GM12801 (cell line): ENCODE measurements around the gene MEIS3.

Source experiments
- CTCF ChIP-seq: IDR thresholded peaks from one replicate; pipeline ENCODE4 v1.5.1; 2011; ENCODE audit warnings: control low read depth; ENCODE audit not compliant: insufficient read length; ENCODE audit errors: extremely low read depth

MEIS3 gene

DNA sequence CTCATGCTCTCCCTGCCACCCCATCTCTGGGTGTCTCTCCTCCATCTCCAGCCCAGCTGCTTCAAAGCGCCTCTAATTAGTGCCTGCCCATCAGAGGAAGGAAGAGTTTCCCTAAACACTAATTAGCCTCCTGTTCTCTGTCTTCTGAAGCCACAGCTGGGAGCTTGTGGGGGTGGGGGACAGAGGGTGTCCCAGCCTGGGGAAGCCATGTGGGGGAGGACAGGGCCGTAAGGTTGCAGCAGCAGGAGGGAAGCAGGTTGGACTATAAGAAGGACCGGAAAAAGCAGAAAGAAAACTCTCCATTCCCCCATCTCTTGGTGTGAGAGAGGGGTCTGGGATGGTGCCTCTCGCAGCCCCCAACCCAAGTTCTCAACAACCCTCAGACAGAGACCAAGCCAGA, 26.2 kb upstream of the MEIS3 start:
- TF ChIP-seq CTCF, result no peak

- TF ChIP-seq CTCF, result no peak
These were observed 25.1 kb upstream of the MEIS3 start for GRCh38 chr19:47444388-47444821.

DNA sequence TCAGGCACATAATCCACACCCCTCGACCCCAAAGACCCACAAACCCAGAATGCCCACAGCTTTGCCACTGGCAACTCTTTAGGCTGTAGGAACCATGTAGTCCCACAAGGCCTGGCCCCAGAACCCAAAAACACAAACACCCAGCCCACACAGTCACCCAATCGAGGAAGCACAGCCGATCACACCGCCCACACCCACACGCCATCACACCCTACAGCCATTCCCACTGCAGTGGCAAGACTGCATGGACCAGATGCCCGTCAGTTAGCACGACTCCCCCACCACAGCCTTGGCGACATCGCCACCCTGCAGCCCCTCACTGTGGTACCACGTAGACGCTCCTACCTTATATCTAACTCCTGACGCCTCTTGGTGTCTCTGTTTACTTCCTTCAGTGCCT, 24.0 kb upstream of the MEIS3 start:
- TF ChIP-seq CTCF, result no peak

GRCh38 chr19:47438793-47439220, 19.5 kb upstream of the MEIS3 start:
- no peak for TF ChIP-seq CTCF

GRCh38 chr19:47437500-47437899, 18.2 kb upstream of the MEIS3 start:
- no peak for TF ChIP-seq CTCF

- TF ChIP-seq CTCF, result no peak
These were observed 17.5 kb upstream of the MEIS3 start for GRCh38 chr19:47436712-47437401.

GRCh38 chr19:47435883-47436417, 16.6 kb upstream of the MEIS3 start:
- no peak for TF ChIP-seq CTCF
